ENCODE measurements around the gene LHX2. TPM values are rescaled to one million over a fixed set of nuclear protein-coding genes. Genes with fewer than 3 reads are reported as not detected.

Gene LHX2
- total RNA-seq, 3 donors from 2014 or later (not counting 1 experiment from before 2014, with no cell fraction given) = not detected

- intact Hi-C loops (cut with micrococcal nuclease) = no loop called here
- H3K27me3 Mint-ChIP-seq (ENCODE audit: low read depth in 2 of 2) = peaks cover 71 to 75% of the 10 kb centered on the region in 2 donors
- H3K36me3 Mint-ChIP-seq = no peaks in the 10 kb centered on the region
- no peak for ATAC-seq
- WGBS (ENCODE audit: insufficient coverage) = 4% methylated on average over 63 of the region's 65 CpGs
- Histone ChIP-seq H3K36me3 (ENCODE audit: control insufficient read depth, insufficient read depth, low read length) (no peaks in the 10 kb centered on the region), H3K4me3 (ENCODE audit: low read length) (no peak overlapping the region), H3K27ac (ENCODE audit: low read length) (no peak overlapping the region), H3K9me3 (ENCODE audit: control insufficient read depth, insufficient read depth, low read length) (no peaks in the 10 kb centered on the region), H3K27me3 (ENCODE audit: control insufficient read depth, insufficient read depth, low read length) (peaks cover 65% of the 10 kb centered on the region), H3K4me1 (ENCODE audit: control insufficient read depth, insufficient read depth, low read length) (peaks cover 36% of the 10 kb centered on the region)
- no peak overlapping the region for H3K27ac Mint-ChIP-seq
- no peak for TF ChIP-seq CTCF (IDR thresholded peaks at IDR 0.05)
- peak overlapping the region; percentile 35 for H3K4me3 Mint-ChIP-seq
- peaks cover 0 to 15% of the 10 kb centered on the region in 2 donors for H3K4me1 Mint-ChIP-seq
- no peak for DNase-seq
- no peaks in the 10 kb centered on the region for H3K9me3 Mint-ChIP-seq
Observed at GRCh38 chr9:124008694-124009530, 2.7 kb upstream of the LHX2 start.

- peaks cover 66% of the 10 kb centered on the region for H3K27me3 ChIP-seq (ENCODE audit: control insufficient read depth, insufficient read depth, low read length)
- H3K4me1 Mint-ChIP-seq = peaks cover 0 to 15% of the 10 kb centered on the region in 2 donors
- no peaks in the 10 kb centered on the region for H3K36me3 Mint-ChIP-seq
- TF ChIP-seq CTCF (IDR thresholded peaks at IDR 0.05) = no peak
- no peaks in the 10 kb centered on the region for H3K36me3 ChIP-seq (ENCODE audit: control insufficient read depth, insufficient read depth, low read length)
- DNase-seq = no peak
- no peak overlapping the region for H3K4me3 ChIP-seq (ENCODE audit: low read length)
- H3K27me3 Mint-ChIP-seq (ENCODE audit: low read depth in 2 of 2) = peaks cover 71 to 75% of the 10 kb centered on the region in 2 donors
- H3K9me3 ChIP-seq (ENCODE audit: control insufficient read depth, insufficient read depth, low read length) = no peaks in the 10 kb centered on the region
- no peak for ATAC-seq
- intact Hi-C loops (cut with micrococcal nuclease) = no loop called here
- H3K4me3 Mint-ChIP-seq = peak overlapping the region; percentile 35
- 9% methylated on average over 28 of the region's 29 CpGs for WGBS (ENCODE audit: insufficient coverage)
- no peaks in the 10 kb centered on the region for H3K9me3 Mint-ChIP-seq
- H3K4me1 ChIP-seq (ENCODE audit: control insufficient read depth, insufficient read depth, low read length) = peaks cover 36% of the 10 kb centered on the region
- no peak overlapping the region for H3K27ac Mint-ChIP-seq
- H3K27ac ChIP-seq (ENCODE audit: low read length) = no peak overlapping the region
Observed at GRCh38 chr9:124009531-124010217, 1.9 kb upstream of the LHX2 start.

- H3K27ac ChIP-seq (ENCODE audit: low read length) = no peak overlapping the region
- Mint-ChIP-seq H3K4me1 (peaks cover 0 to 15% of the 10 kb centered on the region in 2 donors), H3K36me3 (no peaks in the 10 kb centered on the region), H3K27me3 (ENCODE audit: low read depth in 2 of 2) (peaks cover 68 to 70% of the 10 kb centered on the region in 2 donors), H3K9me3 (no peaks in the 10 kb centered on the region), H3K27ac (no peak overlapping the region), H3K4me3 (peak overlapping the region; percentile 57)
- TF ChIP-seq CTCF (IDR thresholded peaks at IDR 0.05) = no peak
- ATAC-seq = no peak
- H3K4me1 ChIP-seq (ENCODE audit: control insufficient read depth, insufficient read depth, low read length) = peaks cover 36% of the 10 kb centered on the region
- no peak overlapping the region for H3K4me3 ChIP-seq (ENCODE audit: low read length)
- no peaks in the 10 kb centered on the region for H3K9me3 ChIP-seq (ENCODE audit: control insufficient read depth, insufficient read depth, low read length)
- 23% methylated on average over 9 of the region's 9 CpGs for WGBS (ENCODE audit: insufficient coverage)
- intact Hi-C loops (cut with micrococcal nuclease) = no loop called here
- H3K27me3 ChIP-seq (ENCODE audit: control insufficient read depth, insufficient read depth, low read length) = peaks cover 68% of the 10 kb centered on the region
- no peak for DNase-seq
- no peaks in the 10 kb centered on the region for H3K36me3 ChIP-seq (ENCODE audit: control insufficient read depth, insufficient read depth, low read length)
Observed at GRCh38 chr9:124010303-124010664, 1.3 kb upstream of the LHX2 start.
